Measurements from ENCODE around the gene ZNF444.

DNA sequence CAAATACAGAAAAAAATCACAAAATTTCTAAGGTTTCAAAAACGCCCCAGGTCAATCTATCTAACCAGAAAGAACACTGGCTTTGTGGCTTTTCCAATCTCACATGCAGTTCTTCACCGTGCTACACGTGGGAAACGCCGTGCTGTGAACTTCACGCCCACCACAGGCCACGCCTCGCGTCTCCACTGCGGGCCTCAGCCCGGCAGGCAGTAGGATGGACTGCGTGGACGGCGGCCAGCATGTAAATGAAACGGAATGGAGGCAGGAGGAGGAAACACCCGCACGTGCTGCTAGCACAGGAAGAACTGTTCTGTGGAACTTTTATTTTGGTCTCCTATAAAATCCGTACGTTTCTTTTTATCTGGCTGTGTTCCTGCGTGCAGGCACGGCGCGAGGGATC lies 43.8 kb upstream of the ZNF444 start:
- no peak for TF ChIP-seq CTCF (conservative IDR thresholded peaks at IDR 0.05; ENCODE audit: low read length)
- TF ChIP-seq EZH2phosphoT487 (IDR thresholded peaks at IDR 0.05; ENCODE audit: borderline replicate concordance, low read depth, low read length), result no peak
